A549 (cell line): ENCODE measurements around the gene REC8. TPM values are rescaled to one million over a fixed set of nuclear protein-coding genes. Genes with fewer than 3 reads are reported as not detected.
A peak's percentile ranks its signal among the peaks of the same experiment; 100 is the strongest.

Experiments used
- BHLHE40 ChIP-seq: IDR thresholded peaks from 2 replicates; pipeline ENCODE4 v1.6.1; 2012; ENCODE audit warnings: low read depth, low read length, inconsistent platforms
- CHD2 ChIP-seq: fragments of 150-350 bp; IDR thresholded peaks from 2 replicates; pipeline ENCODE4 v1.6.1; 2014; ENCODE audit warnings: low read length; ENCODE audit not compliant: partially characterized antibody
- E2F6 ChIP-seq: IDR thresholded peaks from 2 replicates; pipeline ENCODE4 v1.6.1; 2012; ENCODE audit warnings: low read depth, borderline replicate concordance
- EHF ChIP-seq: fragments of 250-450 bp; sonication (Bioruptor Pico); IDR thresholded peaks from 2 replicates; pipeline ENCODE4 v1.5.0; 2020; ENCODE audit warnings: mild to moderate bottlenecking
- FOXS1 ChIP-seq: fragments of 250-450 bp; sonication (Bioruptor Pico); IDR thresholded peaks from 2 replicates; pipeline ENCODE4 v1.5.0; 2020; ENCODE audit warnings: mild to moderate bottlenecking, moderate library complexity
- GATA3 ChIP-seq: IDR thresholded peaks from 2 replicates; pipeline ENCODE4 v1.6.1; 2012; ENCODE audit warnings: borderline replicate concordance
- HDAC2 ChIP-seq: fragments of 200-600 bp; sonication (generic); IDR thresholded peaks from 2 replicates; pipeline ENCODE4 v1.6.1; 2016
- HMGXB4 ChIP-seq: fragments of 250-450 bp; sonication (Bioruptor Pico); IDR thresholded peaks from 2 replicates; pipeline ENCODE4 v1.5.0; 2021; ENCODE audit warnings: mild to moderate bottlenecking, moderate library complexity, borderline replicate concordance
- HOXA7 ChIP-seq: fragments of 250-450 bp; sonication (Bioruptor Pico); IDR thresholded peaks from 2 replicates; pipeline ENCODE4 v1.5.0; 2020; ENCODE audit warnings: mild to moderate bottlenecking, moderate library complexity
- HOXB5 ChIP-seq: fragments of 250-450 bp; sonication (Bioruptor Pico); IDR thresholded peaks from 2 replicates; pipeline ENCODE4 v1.5.0; 2020; ENCODE audit warnings: mild to moderate bottlenecking, moderate library complexity
- JUN ChIP-seq, 2 experiments: fragments of >200 bp; sonication (Bioruptor Twin); formaldehyde crosslinking; IDR thresholded peaks; 2 replicates in 1 of 2; 3 replicates in 1 of 2; pipeline ENCODE4 v1.6.1; 2016 to 2017
- JUNB ChIP-seq: fragments of >200 bp; sonication (Bioruptor Twin); formaldehyde crosslinking; IDR thresholded peaks from 2 replicates; pipeline ENCODE4 v1.6.1; 2016
- KDM5A ChIP-seq: fragments of 200-600 bp; sonication (generic); IDR thresholded peaks from 2 replicates; pipeline ENCODE4 v1.6.1; 2016; ENCODE audit warnings: antibody characterized with exemption, mild to moderate bottlenecking
- MAX ChIP-seq: IDR thresholded peaks from 2 replicates; pipeline ENCODE4 v1.6.1; 2012
- NPAS2 ChIP-seq: fragments of 250-450 bp; sonication (Bioruptor Pico); IDR thresholded peaks from 2 replicates; pipeline ENCODE4 v1.8.0; 2022; ENCODE audit warnings: mild to moderate bottlenecking, moderate library complexity, borderline replicate concordance
- NR3C1 ChIP-seq: fragments of >200 bp; sonication (Bioruptor Twin); formaldehyde crosslinking; IDR thresholded peaks from 3 replicates; pipeline ENCODE4 v1.6.1; 2017
- PBX3 ChIP-seq: IDR thresholded peaks from 2 replicates; pipeline ENCODE4 v1.6.1; 2012
- PHF8 ChIP-seq: fragments of 200-600 bp; sonication (generic); IDR thresholded peaks from 2 replicates; pipeline ENCODE4 v1.6.1; 2016; ENCODE audit warnings: low read depth, mild to moderate bottlenecking, antibody characterized with exemption, moderate library complexity, borderline replicate concordance
- RARB ChIP-seq: fragments of 250-450 bp; sonication (Bioruptor Pico); IDR thresholded peaks from 2 replicates; pipeline ENCODE4 v1.8.0; 2021; ENCODE audit warnings: mild to moderate bottlenecking, moderate library complexity
- REST ChIP-seq: fragments of 200-600 bp; sonication (generic); IDR thresholded peaks from 2 replicates; pipeline ENCODE4 v1.6.1; 2016; ENCODE audit warnings: antibody characterized with exemption, mild to moderate bottlenecking, moderate library complexity
- RNF2 ChIP-seq: fragments of 200-600 bp; sonication (generic); IDR thresholded peaks from 2 replicates; pipeline ENCODE4 v1.6.1; 2016; ENCODE audit warnings: low read depth, mild to moderate bottlenecking, antibody characterized with exemption, moderate library complexity, borderline replicate concordance
- SMC3 ChIP-seq: fragments of >200 bp; sonication (Bioruptor Twin); formaldehyde crosslinking; IDR thresholded peaks from 3 replicates; pipeline ENCODE4 v1.6.1; 2018; ENCODE audit warnings: inconsistent platforms
- SREBF2 ChIP-seq: fragments of 450-650 bp; IDR thresholded peaks from 2 replicates; pipeline ENCODE4 v1.6.1; 2014; ENCODE audit warnings: mild to moderate bottlenecking, moderate library complexity
- ZC3H11A ChIP-seq: fragments of 450-650 bp; IDR thresholded peaks from 2 replicates; pipeline ENCODE4 v1.6.1; 2014; ENCODE audit warnings: antibody characterized with exemption, mild to moderate bottlenecking
- ZNF302 ChIP-seq: fragments of 250-450 bp; sonication (Bioruptor Pico); IDR thresholded peaks from 2 replicates; pipeline ENCODE4 v1.9.0; 2021; ENCODE audit warnings: inconsistent platforms, mild to moderate bottlenecking, moderate library complexity
- ZSCAN20 ChIP-seq: fragments of 250-450 bp; sonication (Bioruptor Pico); IDR thresholded peaks from 2 replicates; pipeline ENCODE4 v1.8.0; 2022; ENCODE audit warnings: mild to moderate bottlenecking, moderate library complexity
- polyA plus RNA-seq, 4 experiments: library from polyadenylated mRNA; depleted of rRNA in 3 of 4; stranded (reverse); fragments of >200 nt; fragmentation: RNase III in 1 of 4; extraction: RNeasy Plus Mini Kit Qiagen cat#74134 plus additional on column Dnase treatment in 1 of 4; gene quantifications; 2 replicates in 3 of 4; 3 replicates in 1 of 4; pipeline ENCODE4 v1.2.3, GENCODE V29; 2011 to 2017
- TF ChIP-seq, protein P1 (sequence below): fragments of 250-450 bp; sonication (Bioruptor Pico); IDR thresholded peaks from 2 replicates; pipeline ENCODE4 v1.5.0; 2020; ENCODE audit warnings: low read depth, mild to moderate bottlenecking, moderate library complexity
- TF ChIP-seq, protein P2 (sequence below): fragments of >200 bp; sonication (Bioruptor Twin); formaldehyde crosslinking; IDR thresholded peaks from 2 replicates; pipeline ENCODE4 v1.6.1; 2016
- TF ChIP-seq, protein P3 (sequence below): fragments of >200 bp; sonication (Bioruptor Twin); formaldehyde crosslinking; IDR thresholded peaks from 3 replicates; pipeline ENCODE4 v1.5.1; 2016
- TF ChIP-seq, protein P4 (sequence below): fragments of 450-650 bp; IDR thresholded peaks from 2 replicates; pipeline ENCODE4 v1.6.1; 2014; ENCODE audit warnings: antibody characterized with exemption

Gene REC8
- polyA plus RNA-seq, 2 of the 4 experiments (the other 2 are of a cell fraction), result 1.9 to 4.2 TPM

GRCh38 chr14:24195186-24196070 lies 23.5 kb downstream of the REC8 start, which contains the start of gene TM9SF1 (continued):
- peak; percentile 62; the same call in 1 of the 2 replicates for TF ChIP-seq PHF8
- no peak for TF ChIP-seq HMGXB4 (CRISPR knock-in tag)
- TF ChIP-seq BHLHE40, result no peak
- TF ChIP-seq JUNB, result no peak
- TF ChIP-seq NPAS2 (CRISPR knock-in tag), result no peak
- no peak for TF ChIP-seq SREBF2
- TF ChIP-seq HDAC2, result no peak
- peak; percentile 78 to 94; a peak in 4 of 5 replicates for TF ChIP-seq JUN (IDR thresholded peaks at IDR 0.05)
- TF ChIP-seq REST, result no peak
- TF ChIP-seq, protein P1, sequence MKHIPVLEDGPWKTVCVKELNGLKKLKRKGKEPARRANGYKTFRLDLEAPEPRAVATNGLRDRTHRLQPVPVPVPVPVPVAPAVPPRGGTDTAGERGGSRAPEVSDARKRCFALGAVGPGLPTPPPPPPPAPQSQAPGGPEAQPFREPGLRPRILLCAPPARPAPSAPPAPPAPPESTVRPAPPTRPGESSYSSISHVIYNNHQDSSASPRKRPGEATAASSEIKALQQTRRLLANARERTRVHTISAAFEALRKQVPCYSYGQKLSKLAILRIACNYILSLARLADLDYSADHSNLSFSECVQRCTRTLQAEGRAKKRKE (CRISPR knock-in tag), result no peak
- TF ChIP-seq, protein P2, sequence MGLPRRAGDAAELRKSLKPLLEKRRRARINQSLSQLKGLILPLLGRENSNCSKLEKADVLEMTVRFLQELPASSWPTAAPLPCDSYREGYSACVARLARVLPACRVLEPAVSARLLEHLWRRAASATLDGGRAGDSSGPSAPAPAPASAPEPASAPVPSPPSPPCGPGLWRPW, result no peak
- TF ChIP-seq, protein P3, sequence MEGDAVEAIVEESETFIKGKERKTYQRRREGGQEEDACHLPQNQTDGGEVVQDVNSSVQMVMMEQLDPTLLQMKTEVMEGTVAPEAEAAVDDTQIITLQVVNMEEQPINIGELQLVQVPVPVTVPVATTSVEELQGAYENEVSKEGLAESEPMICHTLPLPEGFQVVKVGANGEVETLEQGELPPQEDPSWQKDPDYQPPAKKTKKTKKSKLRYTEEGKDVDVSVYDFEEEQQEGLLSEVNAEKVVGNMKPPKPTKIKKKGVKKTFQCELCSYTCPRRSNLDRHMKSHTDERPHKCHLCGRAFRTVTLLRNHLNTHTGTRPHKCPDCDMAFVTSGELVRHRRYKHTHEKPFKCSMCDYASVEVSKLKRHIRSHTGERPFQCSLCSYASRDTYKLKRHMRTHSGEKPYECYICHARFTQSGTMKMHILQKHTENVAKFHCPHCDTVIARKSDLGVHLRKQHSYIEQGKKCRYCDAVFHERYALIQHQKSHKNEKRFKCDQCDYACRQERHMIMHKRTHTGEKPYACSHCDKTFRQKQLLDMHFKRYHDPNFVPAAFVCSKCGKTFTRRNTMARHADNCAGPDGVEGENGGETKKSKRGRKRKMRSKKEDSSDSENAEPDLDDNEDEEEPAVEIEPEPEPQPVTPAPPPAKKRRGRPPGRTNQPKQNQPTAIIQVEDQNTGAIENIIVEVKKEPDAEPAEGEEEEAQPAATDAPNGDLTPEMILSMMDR, result no peak
- no peak for TF ChIP-seq ZC3H11A
- TF ChIP-seq ZNF302, result no peak
- TF ChIP-seq SMC3, result no peak
- TF ChIP-seq FOXS1, result no peak
- TF ChIP-seq MAX, result peak; percentile 96
- TF ChIP-seq NR3C1, result no peak
- peak; percentile 17; the same call in 1 of the 2 replicates for TF ChIP-seq HOXB5 (CRISPR knock-in tag)
- peak; percentile 76; the same call in 1 of the 2 replicates for TF ChIP-seq RNF2
- TF ChIP-seq, protein P4, sequence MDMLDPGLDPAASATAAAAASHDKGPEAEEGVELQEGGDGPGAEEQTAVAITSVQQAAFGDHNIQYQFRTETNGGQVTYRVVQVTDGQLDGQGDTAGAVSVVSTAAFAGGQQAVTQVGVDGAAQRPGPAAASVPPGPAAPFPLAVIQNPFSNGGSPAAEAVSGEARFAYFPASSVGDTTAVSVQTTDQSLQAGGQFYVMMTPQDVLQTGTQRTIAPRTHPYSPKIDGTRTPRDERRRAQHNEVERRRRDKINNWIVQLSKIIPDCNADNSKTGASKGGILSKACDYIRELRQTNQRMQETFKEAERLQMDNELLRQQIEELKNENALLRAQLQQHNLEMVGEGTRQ, result no peak
- peak; percentile 100 for TF ChIP-seq E2F6
- no peak for TF ChIP-seq HOXA7 (CRISPR knock-in tag)
- TF ChIP-seq KDM5A, result peak; percentile 50; the same call in 1 of the 2 replicates
- no peak for TF ChIP-seq ZSCAN20 (CRISPR knock-in tag)
- TF ChIP-seq EHF (CRISPR knock-in tag), result no peak
- no peak for TF ChIP-seq CHD2
- TF ChIP-seq PBX3, result peak; percentile 20; the same call in 1 of the 2 replicates
- TF ChIP-seq GATA3, result no peak
- TF ChIP-seq RARB (CRISPR knock-in tag), result no peak
- TF ChIP-seq, all 56 proteins: peak for 12
